Activated CD8-positive, alpha-beta memory T cell treated with anti-CD3 and anti-CD28 coated beads for 36 hours (primary cell): ENCODE measurements around the gene ROBO2. TPM values are rescaled to one million over a fixed set of nuclear protein-coding genes. Genes with fewer than 3 reads are reported as not detected.

Source experiments
- CTCF ChIA-PET: fragments of 350-600 bp; sonication (Branson Sonifier 250); formaldehyde crosslinking; loops from one replicate; lab custom pipeline; 2021; ENCODE audit warnings: antibody characterized with exemption; lab: Charles Lee
- POLR2A ChIA-PET: fragments of 350-600 bp; sonication (Branson Sonifier 250); formaldehyde crosslinking; loops from one replicate; lab custom pipeline; 2021; ENCODE audit warnings: antibody characterized with exemption; lab: Charles Lee
- total RNA-seq, 2 experiments: library from RNA; stranded (reverse); gene quantifications; one replicate each; pipeline ENCODE4 v1.2.3, GENCODE V29; 2021

The ROBO2 gene
- total RNA-seq, 2 experiments from 2014 or later, result not detected

- ChIA-PET POLR2A (no interaction called here), CTCF (no interaction called here)
These were observed 202.5 kb downstream of the ROBO2 start for GRCh38 chr3:77242371-77242770.

- POLR2A ChIA-PET, result no interaction called here
These were observed 205.1 kb downstream of the ROBO2 start for GRCh38 chr3:77244981-77245380.

DNA sequence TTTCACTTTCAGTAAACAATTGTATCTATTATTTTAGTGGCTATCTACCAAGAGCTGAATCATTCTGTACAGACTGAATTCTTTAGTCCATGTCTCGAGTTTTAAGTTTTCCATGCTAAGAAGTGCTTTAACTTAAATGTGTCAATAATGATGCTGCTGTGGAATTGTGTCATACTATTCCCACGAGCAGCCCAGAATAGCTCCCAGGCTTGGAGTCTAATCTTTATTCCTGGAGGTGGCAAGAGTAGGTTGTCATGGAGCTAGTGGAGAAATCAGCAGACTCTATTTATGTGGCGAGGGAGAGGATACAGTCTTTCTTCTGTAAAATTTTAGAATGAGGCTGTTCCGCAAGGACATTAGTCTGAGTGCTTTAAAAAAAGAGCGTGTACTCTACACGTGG, 207.2 kb downstream of the ROBO2 start:
- ChIA-PET POLR2A (no interaction called here), CTCF (no interaction called here)

More at GRCh38 chr3:77244981-77245380, 205.1 kb downstream of the ROBO2 start:
- CTCF ChIA-PET, result interaction anchor here (0.6 to 0.7 kb wide), 2 partner anchors 13 to 186 kb away, joined by 3 read pairs; no protein-coding TSS in a partner anchor

GRCh38 chr3:77247817-77248216, 207.9 kb downstream of the ROBO2 start:
- CTCF ChIA-PET, result no interaction called here
- POLR2A ChIA-PET, result no interaction called here

- POLR2A ChIA-PET, result no interaction called here
These were observed 208.5 kb downstream of the ROBO2 start for GRCh38 chr3:77248420-77248819.

GRCh38 chr3:77251136-77251535, 211.2 kb downstream of the ROBO2 start:
- CTCF ChIA-PET, result no interaction called here
- POLR2A ChIA-PET, result no interaction called here

More at GRCh38 chr3:77248420-77248819, 208.5 kb downstream of the ROBO2 start:
- CTCF ChIA-PET, result no interaction called here

- ChIA-PET CTCF (no interaction called here), POLR2A (no interaction called here)
These were observed 215.3 kb downstream of the ROBO2 start for GRCh38 chr3:77254967-77255831.

- ChIA-PET POLR2A (no interaction called here), CTCF (no interaction called here)
These were observed 216.9 kb downstream of the ROBO2 start for GRCh38 chr3:77256584-77257503.

- ChIA-PET POLR2A (no interaction called here), CTCF (no interaction called here)
These were observed 219.8 kb downstream of the ROBO2 start for GRCh38 chr3:77259694-77260093.

DNA sequence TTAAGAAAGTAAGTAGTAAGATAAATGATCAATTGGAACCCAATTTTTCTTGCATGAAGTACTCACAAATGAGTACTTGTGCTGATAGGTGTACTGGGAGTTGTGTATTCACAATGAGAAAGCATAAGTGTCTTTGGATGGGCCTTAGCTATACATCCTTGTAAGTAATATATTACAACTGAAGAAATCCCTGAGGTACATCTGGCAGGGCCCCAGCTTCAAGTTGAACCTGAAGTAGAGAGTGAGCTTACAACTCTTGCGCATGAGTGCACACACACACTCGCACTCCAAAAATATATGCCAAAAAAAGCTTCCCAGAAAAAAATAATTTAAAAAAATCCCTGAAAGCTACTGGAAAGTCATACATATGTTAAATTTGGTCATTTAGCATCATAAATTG, 222.5 kb downstream of the ROBO2 start:
- ChIA-PET CTCF (interaction anchor here (0.5 kb wide), 1 partner anchor 8 kb away, joined by 3 read pairs; no protein-coding TSS in a partner anchor), POLR2A (no interaction called here)

DNA sequence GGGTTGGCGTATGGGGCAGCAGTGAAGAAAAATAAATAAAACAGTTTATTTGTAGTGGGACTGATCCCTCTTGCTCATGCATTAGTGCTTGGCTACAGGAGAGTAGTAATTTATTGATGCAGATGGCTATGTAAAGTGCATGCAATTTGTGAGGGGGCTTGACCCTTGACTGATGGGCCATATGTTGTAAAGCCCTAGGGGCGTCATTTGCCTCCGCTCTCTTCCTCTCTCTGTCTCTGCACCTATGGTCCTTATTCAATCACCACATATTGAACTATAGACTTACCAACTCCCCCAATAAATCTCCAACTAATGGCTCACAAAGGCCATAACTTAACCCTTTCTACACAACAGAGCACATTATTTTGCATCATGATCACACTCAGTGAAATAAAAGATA, 227.7 kb downstream of the ROBO2 start:
- POLR2A ChIA-PET, result no interaction called here

GRCh38 chr3:77271306-77271705, 231.4 kb downstream of the ROBO2 start:
- POLR2A ChIA-PET, result no interaction called here
- CTCF ChIA-PET, result interaction anchor here (0.6 kb wide), 1 partner anchor 300 kb away, joined by 3 read pairs; no protein-coding TSS in a partner anchor

More for the DNA sequence above, 227.7 kb downstream of the ROBO2 start:
- CTCF ChIA-PET, result no interaction called here

GRCh38 chr3:77271711-77272110, 231.8 kb downstream of the ROBO2 start:
- ChIA-PET POLR2A (no interaction called here), CTCF (interaction anchor here (0.6 kb wide), 1 partner anchor 300 kb away, joined by 3 read pairs; no protein-coding TSS in a partner anchor)

- CTCF ChIA-PET, result no interaction called here
- POLR2A ChIA-PET, result no interaction called here
These were observed 239.4 kb downstream of the ROBO2 start for GRCh38 chr3:77279276-77279675.

DNA sequence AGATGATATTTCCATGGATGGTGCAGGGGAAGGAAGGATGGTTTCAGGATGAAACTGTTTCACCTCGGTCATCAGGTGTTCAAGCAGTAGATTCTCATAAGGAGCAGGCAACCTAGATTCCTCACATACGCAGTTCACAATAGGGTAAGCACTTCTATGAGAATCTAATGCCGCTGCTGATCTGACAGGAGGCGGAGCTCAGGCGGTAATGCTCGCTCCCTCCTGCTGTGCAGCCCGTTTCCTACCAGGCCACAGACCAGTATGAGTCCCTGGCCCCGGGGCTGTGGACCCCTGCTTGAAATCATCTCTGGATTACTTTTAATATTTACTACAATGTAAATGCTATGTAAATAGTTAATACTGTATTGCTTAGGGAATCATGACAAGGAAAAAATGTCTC, 241.8 kb downstream of the ROBO2 start:
- ChIA-PET CTCF (no interaction called here), POLR2A (no interaction called here)

- ChIA-PET POLR2A (no interaction called here), CTCF (no interaction called here)
These were observed 243.2 kb downstream of the ROBO2 start for GRCh38 chr3:77283108-77283507.

DNA sequence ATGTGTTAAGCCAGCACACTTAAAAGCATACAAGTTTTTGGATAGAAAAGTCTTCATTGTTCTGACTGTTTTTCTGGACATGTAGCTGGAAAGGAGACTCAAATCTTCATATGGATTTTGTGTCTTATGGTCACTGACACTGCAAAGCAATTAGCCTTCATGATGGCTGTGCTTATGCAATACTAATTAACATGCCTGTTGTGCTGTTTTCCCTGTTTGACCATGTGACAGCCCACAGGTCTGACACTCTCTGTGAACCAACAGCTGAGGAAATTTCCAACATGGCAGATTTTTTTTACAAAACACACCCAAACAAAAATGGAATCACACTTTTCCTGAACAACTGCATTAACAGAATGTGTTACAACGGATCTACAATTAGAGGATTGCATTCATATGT, 248.4 kb downstream of the ROBO2 start:
- ChIA-PET POLR2A (no interaction called here), CTCF (no interaction called here)

GRCh38 chr3:77296527-77296926, 256.6 kb downstream of the ROBO2 start:
- CTCF ChIA-PET, result no interaction called here
- POLR2A ChIA-PET, result no interaction called here

GRCh38 chr3:77298417-77298816, 258.5 kb downstream of the ROBO2 start:
- CTCF ChIA-PET, result no interaction called here
- POLR2A ChIA-PET, result no interaction called here
